ENCODE data around the gene LINGO4. TPM values are rescaled to one million over a fixed set of nuclear protein-coding genes. Genes with fewer than 3 reads are reported as not detected.

Gene LINGO4
- total RNA-seq, 1 experiment from 2014 or later: not detected

DNA sequence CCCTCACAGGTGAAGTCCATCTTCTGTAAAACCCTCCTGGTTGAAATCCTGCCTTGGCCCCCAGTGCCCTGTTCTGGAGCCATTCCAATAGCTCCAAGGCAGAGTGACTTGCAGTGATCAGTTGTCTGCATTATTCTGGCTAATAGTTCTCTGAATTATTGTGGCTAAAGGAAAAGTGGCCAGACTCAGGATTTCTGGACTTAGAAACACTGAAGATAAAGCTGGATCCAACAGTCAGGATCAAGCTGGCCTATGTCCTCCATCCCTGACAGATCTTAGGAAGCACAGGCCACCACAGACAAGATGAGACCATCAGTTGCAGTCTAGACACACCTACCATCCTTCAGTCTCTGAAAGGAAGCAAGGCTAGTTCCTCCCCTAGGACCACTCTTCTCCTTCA is 35.2 kb upstream of the LINGO4 start:
- peaks cover 58% of the 10 kb centered on the region for H3K27me3 ChIP-seq (replicated peaks; ENCODE audit: insufficient read depth, low read depth, low read length, poor library complexity)
- no peaks in the 10 kb centered on the region for H3K36me3 ChIP-seq (ENCODE audit: insufficient read depth, low read length, poor library complexity, severe bottlenecking)
- BruUV-seq (replicated peaks): no TSS peak
- no peak overlapping the region for H3K4me3 ChIP-seq (ENCODE audit: low read depth, low read length, poor library complexity, severe bottlenecking)
- ChIA-PET POLR2A (ENCODE audit: low non-redundant PET) (no interaction called here), CTCF (no interaction called here)
- H3K9me3 ChIP-seq (ENCODE audit: low read depth, low read length, poor library complexity, severe bottlenecking): no peaks in the 10 kb centered on the region
- peaks cover 10% of the 10 kb centered on the region for H3K4me1 ChIP-seq (ENCODE audit: insufficient read depth, low read length, poor library complexity, severe bottlenecking)
- no peak for DNase-seq (ENCODE audit: low spot score)
- no peak overlapping the region for H3K27ac ChIP-seq (ENCODE audit: low read depth, low read length, poor library complexity, severe bottlenecking)
- intact Hi-C loops (cut with micrococcal nuclease; ENCODE audit: unreplicated experiment): no loop called here
- TF ChIP-seq EZH2 (IDR thresholded peaks at IDR 0.05; ENCODE audit: borderline replicate concordance, low read depth, low read length, poor library complexity, severe bottlenecking): no peak
- TF ChIP-seq, protein P1, sequence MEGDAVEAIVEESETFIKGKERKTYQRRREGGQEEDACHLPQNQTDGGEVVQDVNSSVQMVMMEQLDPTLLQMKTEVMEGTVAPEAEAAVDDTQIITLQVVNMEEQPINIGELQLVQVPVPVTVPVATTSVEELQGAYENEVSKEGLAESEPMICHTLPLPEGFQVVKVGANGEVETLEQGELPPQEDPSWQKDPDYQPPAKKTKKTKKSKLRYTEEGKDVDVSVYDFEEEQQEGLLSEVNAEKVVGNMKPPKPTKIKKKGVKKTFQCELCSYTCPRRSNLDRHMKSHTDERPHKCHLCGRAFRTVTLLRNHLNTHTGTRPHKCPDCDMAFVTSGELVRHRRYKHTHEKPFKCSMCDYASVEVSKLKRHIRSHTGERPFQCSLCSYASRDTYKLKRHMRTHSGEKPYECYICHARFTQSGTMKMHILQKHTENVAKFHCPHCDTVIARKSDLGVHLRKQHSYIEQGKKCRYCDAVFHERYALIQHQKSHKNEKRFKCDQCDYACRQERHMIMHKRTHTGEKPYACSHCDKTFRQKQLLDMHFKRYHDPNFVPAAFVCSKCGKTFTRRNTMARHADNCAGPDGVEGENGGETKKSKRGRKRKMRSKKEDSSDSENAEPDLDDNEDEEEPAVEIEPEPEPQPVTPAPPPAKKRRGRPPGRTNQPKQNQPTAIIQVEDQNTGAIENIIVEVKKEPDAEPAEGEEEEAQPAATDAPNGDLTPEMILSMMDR (conservative IDR thresholded peaks at IDR 0.05; ENCODE audit: low read depth, low read length): no peak

DNA sequence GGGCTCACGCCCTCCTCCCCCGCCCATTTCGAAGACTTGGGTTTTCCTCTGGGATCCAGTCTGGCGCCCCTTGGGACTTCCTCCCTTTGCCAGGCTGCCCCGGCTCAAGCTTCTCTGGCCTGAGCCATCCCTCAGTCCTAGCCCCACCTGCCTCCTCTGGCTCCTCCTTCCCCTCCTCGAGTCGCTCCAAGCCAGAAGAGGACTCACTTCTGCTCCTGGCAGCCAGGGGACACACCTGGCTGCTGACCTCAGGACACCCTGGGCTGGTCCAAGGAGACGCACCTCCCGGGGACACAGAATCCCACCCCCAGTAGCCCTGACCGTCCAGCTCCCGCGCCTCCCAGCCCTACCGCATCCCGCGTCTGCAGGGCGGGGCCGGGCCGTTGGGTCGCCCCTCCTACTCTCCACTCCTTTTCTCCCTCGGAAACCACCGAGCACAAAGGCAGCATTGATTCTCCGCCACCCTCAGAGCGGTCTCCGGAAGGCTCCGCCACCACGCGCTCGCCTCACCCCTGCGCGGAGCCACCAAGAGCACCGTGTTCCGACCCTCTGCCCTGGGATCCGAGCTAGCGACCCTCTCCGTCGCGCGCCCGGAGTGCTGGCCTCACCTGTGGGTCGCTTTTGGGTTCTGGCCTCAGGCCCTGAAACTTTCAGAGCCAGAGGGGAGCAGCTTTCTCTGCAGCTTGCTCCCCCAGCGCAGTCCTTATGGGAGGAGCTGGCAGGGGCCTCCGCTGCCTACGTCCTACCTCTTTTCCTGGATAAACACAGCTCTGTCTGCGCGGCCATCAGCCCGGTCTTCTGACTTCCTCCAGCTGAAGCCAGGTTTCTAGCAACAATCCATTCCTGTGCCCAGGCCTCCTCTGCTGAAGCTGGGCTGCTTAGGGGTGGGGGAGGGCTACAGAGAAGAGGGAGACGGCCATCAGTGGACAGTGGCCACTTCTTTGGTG is 34.5 kb upstream of the LINGO4 start, which contains the start of gene C2CD4D:
TSS of gene C2CD4D (minus strand) at position 364 of the 947 bp plus-strand sequence. CDS start 831 bp downstream, outside the sequence.
- H3K9me3 ChIP-seq (ENCODE audit: low read depth, low read length, poor library complexity, severe bottlenecking): no peaks in the 10 kb centered on the region
- ChIA-PET CTCF (no interaction called here), POLR2A (ENCODE audit: low non-redundant PET) (no interaction called here)
- BruUV-seq (replicated peaks): no TSS peak
- no peak for DNase-seq (ENCODE audit: low spot score)
- no peaks in the 10 kb centered on the region for H3K36me3 ChIP-seq (ENCODE audit: insufficient read depth, low read length, poor library complexity, severe bottlenecking)
- no peak within 1 kb of the TSS for H3K27ac ChIP-seq (ENCODE audit: low read depth, low read length, poor library complexity, severe bottlenecking)
- H3K4me1 ChIP-seq (ENCODE audit: insufficient read depth, low read length, poor library complexity, severe bottlenecking): peaks cover 10% of the 10 kb centered on the region
- H3K27me3 ChIP-seq (replicated peaks; ENCODE audit: insufficient read depth, low read depth, low read length, poor library complexity): peaks cover 53% of the 10 kb centered on the region
- TF ChIP-seq EZH2 (IDR thresholded peaks at IDR 0.05; ENCODE audit: borderline replicate concordance, low read depth, low read length, poor library complexity, severe bottlenecking): no peak
- TF ChIP-seq, protein P1 (conservative IDR thresholded peaks at IDR 0.05; ENCODE audit: low read depth, low read length): no peak
- intact Hi-C loops (cut with micrococcal nuclease; ENCODE audit: unreplicated experiment): loop anchor here (5.0 kb wide), 1 partner anchor 307 kb away; no protein-coding TSS in a partner anchor
- peak within 1 kb of the TSS; percentile 40 for H3K4me3 ChIP-seq (ENCODE audit: low read depth, low read length, poor library complexity, severe bottlenecking)

DNA sequence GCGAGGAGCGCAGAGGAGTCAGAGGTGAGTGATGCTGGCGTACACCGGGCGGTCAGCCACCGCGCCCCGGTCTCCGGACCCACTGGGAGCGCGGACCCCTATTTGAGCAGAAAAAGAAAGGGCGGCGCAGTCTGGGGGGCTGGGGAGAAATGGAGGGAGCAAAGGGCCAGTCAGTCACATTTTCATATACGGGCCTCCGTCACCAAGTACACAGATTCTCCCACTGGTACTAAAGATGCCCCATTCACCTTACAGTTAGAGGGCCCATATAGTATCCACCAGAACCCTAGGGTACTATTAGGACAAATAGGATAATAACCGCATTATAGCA is 33.8 kb upstream of the LINGO4 start:
- BruUV-seq (replicated peaks): no TSS peak
- H3K36me3 ChIP-seq (ENCODE audit: insufficient read depth, low read length, poor library complexity, severe bottlenecking): no peaks in the 10 kb centered on the region
- peaks cover 10% of the 10 kb centered on the region for H3K4me1 ChIP-seq (ENCODE audit: insufficient read depth, low read length, poor library complexity, severe bottlenecking)
- ChIA-PET CTCF (no interaction called here), POLR2A (ENCODE audit: low non-redundant PET) (no interaction called here)
- H3K4me3 ChIP-seq (ENCODE audit: low read depth, low read length, poor library complexity, severe bottlenecking): peak overlapping the region; percentile 40
- DNase-seq (ENCODE audit: low spot score): no peak
- TF ChIP-seq EZH2 (IDR thresholded peaks at IDR 0.05; ENCODE audit: borderline replicate concordance, low read depth, low read length, poor library complexity, severe bottlenecking): no peak
- TF ChIP-seq, protein P1 (conservative IDR thresholded peaks at IDR 0.05; ENCODE audit: low read depth, low read length): no peak
- peaks cover 47% of the 10 kb centered on the region for H3K27me3 ChIP-seq (replicated peaks; ENCODE audit: insufficient read depth, low read depth, low read length, poor library complexity)
- no peak overlapping the region for H3K27ac ChIP-seq (ENCODE audit: low read depth, low read length, poor library complexity, severe bottlenecking)
- intact Hi-C loops (cut with micrococcal nuclease; ENCODE audit: unreplicated experiment): loop anchor here (5.0 kb wide), 1 partner anchor 307 kb away; no protein-coding TSS in a partner anchor
- H3K9me3 ChIP-seq (ENCODE audit: low read depth, low read length, poor library complexity, severe bottlenecking): no peaks in the 10 kb centered on the region
